WI38 (cell line): ENCODE results near the gene ARHGAP24.

Experiments
- H3K4me3 ChIP-seq: 2 replicates; pipeline ENCODE4 v1.5.1; 2011; ENCODE audit warnings: low read depth, mild to moderate bottlenecking, control low read depth, low read length
- TF ChIP-seq, protein P1 (sequence below): IDR thresholded peaks from 2 replicates; pipeline ENCODE4 v1.5.1; 2012; ENCODE audit warnings: low read depth, mild to moderate bottlenecking, control low read depth, low read length

The ARHGAP24 gene

DNA sequence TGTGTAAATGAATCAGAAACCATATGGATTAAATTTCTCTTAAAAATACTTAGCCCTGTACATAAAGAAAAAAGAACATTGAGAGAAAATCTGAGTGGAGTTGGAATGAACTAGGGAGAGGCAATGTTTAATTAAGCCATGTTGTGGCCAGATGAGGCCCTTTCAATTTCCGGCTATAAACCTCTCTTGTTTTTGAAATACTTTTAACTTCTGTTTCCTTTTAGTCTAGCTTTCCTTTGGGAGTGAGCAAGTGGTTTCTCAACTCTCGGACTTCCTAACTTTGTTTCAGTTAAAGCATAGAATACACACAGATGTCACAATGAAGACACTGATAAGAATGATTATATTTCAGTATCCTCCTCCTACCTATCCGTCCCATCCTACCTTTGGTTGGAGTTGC lies 197.2 kb downstream of the ARHGAP24 start:
- TF ChIP-seq, protein P1, sequence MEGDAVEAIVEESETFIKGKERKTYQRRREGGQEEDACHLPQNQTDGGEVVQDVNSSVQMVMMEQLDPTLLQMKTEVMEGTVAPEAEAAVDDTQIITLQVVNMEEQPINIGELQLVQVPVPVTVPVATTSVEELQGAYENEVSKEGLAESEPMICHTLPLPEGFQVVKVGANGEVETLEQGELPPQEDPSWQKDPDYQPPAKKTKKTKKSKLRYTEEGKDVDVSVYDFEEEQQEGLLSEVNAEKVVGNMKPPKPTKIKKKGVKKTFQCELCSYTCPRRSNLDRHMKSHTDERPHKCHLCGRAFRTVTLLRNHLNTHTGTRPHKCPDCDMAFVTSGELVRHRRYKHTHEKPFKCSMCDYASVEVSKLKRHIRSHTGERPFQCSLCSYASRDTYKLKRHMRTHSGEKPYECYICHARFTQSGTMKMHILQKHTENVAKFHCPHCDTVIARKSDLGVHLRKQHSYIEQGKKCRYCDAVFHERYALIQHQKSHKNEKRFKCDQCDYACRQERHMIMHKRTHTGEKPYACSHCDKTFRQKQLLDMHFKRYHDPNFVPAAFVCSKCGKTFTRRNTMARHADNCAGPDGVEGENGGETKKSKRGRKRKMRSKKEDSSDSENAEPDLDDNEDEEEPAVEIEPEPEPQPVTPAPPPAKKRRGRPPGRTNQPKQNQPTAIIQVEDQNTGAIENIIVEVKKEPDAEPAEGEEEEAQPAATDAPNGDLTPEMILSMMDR, result no peak
- H3K4me3 ChIP-seq, result no peak overlapping the region

DNA sequence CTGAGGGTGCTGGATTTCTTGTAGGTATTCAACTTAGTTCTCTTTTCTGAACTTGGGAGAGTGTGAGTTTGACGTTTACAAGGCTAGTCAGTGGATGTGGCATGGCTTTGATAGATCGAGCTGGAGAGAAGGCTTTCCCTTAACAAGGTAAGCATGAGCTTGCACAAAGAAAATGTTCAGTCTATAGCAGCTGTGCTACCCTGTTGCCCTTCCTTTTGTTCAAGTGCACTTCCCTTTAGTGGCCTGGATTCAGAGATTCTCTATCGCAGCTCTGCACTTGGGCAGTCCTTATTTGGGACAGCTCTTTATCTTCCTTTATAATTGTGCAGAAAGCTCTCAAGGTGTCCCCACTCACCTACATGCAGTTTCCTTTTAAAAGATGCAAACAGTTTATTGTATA lies 198.0 kb downstream of the ARHGAP24 start:
- H3K4me3 ChIP-seq, result no peak overlapping the region
- TF ChIP-seq, protein P1, result no peak

DNA sequence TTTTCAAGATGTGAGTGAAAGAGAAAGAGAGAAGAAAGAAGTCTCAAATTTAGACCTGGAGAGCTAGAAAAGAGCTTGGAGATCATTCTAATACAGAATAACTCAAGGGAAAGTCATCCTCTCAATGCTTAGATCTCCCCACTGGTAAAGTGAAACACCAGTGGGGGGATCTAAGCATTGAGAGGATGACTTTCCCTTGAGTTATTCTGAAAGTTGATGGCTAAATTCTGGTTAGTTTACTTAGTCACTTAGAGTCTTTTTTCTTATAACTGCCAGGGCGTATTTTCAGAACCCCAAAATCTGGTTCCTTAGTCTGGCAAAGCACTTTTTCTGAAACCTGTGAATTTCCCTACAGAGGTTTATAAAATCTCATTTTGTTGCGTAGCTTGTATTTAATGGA lies 198.6 kb downstream of the ARHGAP24 start:
- TF ChIP-seq, protein P1, result no peak
- H3K4me3 ChIP-seq, result no peak overlapping the region

DNA sequence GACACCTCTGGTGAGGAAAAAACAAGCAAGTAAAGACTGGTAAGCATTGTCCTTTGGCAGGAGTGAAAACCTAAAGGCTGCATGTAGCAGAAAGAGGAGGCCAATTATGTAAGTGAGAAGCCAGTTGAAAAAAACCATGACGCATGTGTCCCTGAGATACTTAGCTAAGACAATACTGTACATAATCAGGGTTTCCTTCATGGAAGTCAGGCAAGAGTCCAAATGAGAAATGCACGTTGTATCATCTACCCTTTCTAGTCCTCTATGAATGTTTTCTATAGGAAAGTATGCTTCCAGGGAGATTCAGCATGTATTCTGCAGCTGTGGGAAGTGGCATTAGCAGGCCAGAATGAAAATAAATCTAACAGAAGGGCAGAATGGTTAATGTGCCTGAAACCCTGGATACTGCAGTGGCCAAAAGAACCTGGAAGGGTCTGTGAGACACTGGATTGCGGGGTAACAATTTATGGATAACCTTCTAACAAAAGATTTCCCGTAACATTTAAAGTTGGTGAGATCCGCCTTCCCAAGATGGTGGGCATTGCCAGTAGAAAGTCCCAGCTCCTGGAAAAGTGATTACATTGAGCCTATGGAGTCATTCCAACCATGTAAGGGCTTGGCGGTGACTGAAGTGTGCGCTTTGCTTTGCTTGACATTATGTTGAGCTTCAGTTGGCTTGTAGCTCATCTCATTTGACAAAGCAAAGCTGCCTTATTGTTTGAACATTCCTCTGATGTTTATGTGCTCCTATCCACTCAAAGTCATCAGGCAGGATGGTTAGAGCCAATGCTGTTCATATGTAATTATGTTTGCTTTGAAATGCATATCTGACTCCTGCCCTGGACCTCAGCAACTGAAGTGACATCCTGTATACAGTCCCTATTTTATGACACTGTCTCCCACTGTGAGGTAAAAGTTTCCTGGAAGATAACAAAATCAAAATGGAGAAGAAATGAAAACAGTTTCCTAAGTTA lies 200.4 kb downstream of the ARHGAP24 start:
- no peak overlapping the region for H3K4me3 ChIP-seq
- TF ChIP-seq, protein P1, result no peak

DNA sequence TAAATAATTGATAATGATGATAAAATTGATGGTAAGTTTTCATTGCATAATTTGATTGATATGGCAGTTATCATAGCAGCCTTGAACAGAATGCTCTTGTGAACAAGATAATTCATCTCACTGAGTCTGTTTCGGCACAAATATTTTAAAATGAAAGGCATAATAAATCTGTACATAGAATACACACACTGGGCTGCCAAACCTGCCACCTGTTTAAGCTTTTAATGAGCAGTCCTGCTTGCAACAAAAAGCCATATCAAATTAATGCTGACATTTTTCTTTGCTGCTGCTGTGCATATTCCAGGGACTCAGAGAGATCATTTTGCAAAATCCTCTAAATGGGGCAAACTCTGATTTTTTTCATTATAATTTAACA lies 201.1 kb downstream of the ARHGAP24 start:
- H3K4me3 ChIP-seq, result no peak overlapping the region
- TF ChIP-seq, protein P1, result no peak

DNA sequence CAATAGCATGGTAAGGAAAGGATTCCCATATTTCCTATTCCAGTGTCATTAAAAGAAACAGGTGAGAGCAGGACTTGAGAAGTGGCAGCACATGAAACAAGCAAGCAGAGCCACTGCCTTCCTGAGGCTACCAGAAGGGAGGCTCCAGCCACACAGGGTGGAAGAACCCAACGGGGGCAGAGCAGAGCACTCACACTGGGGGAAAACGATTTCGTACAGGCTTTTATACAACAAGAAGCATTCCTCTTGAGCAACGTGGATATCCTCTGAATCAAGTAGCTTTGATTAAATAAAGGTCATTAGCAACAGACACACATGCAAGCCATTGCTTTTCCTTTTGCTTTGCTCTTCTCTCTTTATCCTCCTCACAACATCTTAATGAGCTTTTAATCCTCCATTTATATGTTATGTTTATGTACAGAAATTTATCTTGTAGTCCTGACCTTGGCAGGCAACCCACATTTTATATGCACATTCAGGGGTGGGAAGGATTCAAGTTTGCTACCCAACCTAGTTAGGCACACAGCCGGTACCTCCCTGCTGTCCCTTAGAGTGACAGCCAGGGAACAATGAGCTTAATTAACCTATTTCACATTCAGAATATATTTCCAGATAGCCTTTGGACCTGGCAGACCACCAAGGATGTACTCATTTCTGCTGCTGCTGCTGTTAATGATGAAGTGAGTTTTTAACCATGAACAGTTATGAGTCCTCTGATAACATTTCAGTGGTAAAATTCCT lies 202.1 kb downstream of the ARHGAP24 start:
- TF ChIP-seq, protein P1, result no peak

DNA sequence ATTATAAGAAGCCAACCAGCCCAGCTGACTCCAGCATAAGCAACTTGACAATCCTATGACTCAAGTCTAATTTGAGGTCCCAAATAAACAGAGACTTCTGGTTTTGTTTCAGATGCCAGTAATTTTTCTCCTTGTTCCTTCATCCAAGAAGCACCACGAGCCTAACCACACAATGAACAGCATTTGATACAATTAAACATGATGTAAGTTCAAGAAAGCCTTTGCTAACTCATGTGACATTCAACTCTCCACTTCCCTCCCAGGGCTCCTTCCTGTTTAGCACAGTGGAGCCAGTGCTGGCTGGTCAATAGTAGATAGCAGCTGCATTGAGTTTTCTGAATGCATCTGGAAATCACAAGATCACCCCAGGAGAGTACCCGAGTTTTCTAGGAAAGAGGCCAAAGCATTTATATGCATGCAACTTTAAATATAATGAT lies 206.3 kb downstream of the ARHGAP24 start:
- TF ChIP-seq, protein P1, result no peak
- H3K4me3 ChIP-seq, result no peak overlapping the region

More for the DNA sequence above, 202.1 kb downstream of the ARHGAP24 start:
- no peak overlapping the region for H3K4me3 ChIP-seq
